Kidney (tissue), 14 donors: ENCODE data around the gene CTSC. TPM values are rescaled to one million over a fixed set of nuclear protein-coding genes. Genes with fewer than 3 reads are reported as not detected.

Experiments
- DNase-seq, 5 donors: peaks; one replicate each; pipeline ENCODE4 v3.0.0-alpha.2; 2013 to 2020
- FAIRE-seq: peaks from 2 replicates; lab custom pipeline; 2012; peaks lifted over from hg19 to GRCh38; lab: Jason Lieb, UNC
- H3K27ac ChIP-seq, 2 donors: one replicate each; pipeline ENCODE4 v1.7.0; 2013; ENCODE audit warnings: low read depth in 2 of 2, low read length in 2 of 2, inconsistent platforms in 1 of 2
- H3K27me3 ChIP-seq: one replicate; pipeline ENCODE4 v1.7.1; 2013; ENCODE audit warnings: low read length, inconsistent platforms; ENCODE audit not compliant: control insufficient read depth, insufficient read depth
- H3K36me3 ChIP-seq, 3 donors: one replicate each; pipeline versions ENCODE4 v1.7.0 to v1.7.1; 2013; ENCODE audit warnings: low read length in 3 of 3, control low read depth in 1 of 3, inconsistent platforms in 1 of 3; ENCODE audit not compliant: insufficient read depth in 3 of 3, control insufficient read depth in 2 of 3
- H3K4me1 ChIP-seq, 3 donors: one replicate each; pipeline versions ENCODE4 v1.7.0 to v1.7.1; 2013; ENCODE audit warnings: low read length in 3 of 3, inconsistent platforms in 1 of 3, low read depth in 1 of 3; ENCODE audit not compliant: control insufficient read depth in 2 of 3, insufficient read depth in 2 of 3
- H3K4me3 ChIP-seq, 3 donors: one replicate each; pipeline versions ENCODE4 v1.7.0 to v1.8.1; 2013; ENCODE audit warnings: low read length in 3 of 3, control low read depth in 1 of 3, inconsistent platforms in 1 of 3
- H3K9ac ChIP-seq, 3 donors: one replicate each; pipeline versions ENCODE4 v1.7.0 to v1.7.1; 2013; ENCODE audit warnings: low read length in 3 of 3, control low read depth in 1 of 3, inconsistent platforms in 1 of 3
- H3K9me3 ChIP-seq, 3 donors: one replicate each; pipeline versions ENCODE4 v1.7.0 to v1.7.1; 2013; ENCODE audit warnings: low read length in 3 of 3, control low read depth in 1 of 3, inconsistent platforms in 1 of 3; ENCODE audit not compliant: control insufficient read depth in 2 of 3, insufficient read depth in 1 of 3
- CTCF ChIP-seq: IDR thresholded peaks from 3 replicates; pipeline ENCODE4 v1.5.1; 2012; ENCODE audit warnings: mild to moderate bottlenecking, moderate library complexity, borderline replicate concordance; ENCODE audit not compliant: insufficient read depth; ENCODE audit errors: extremely low read depth
- intact Hi-C: fragments of 100-400 bp; cut with DNase I; formaldehyde crosslinking; loops from one replicate; pipeline ENCODE4 v1.11.1; 2022
- polyA plus RNA-seq: library from polyadenylated mRNA; stranded (reverse); fragments of 350-450 nt; fragmentation: Illumina TruSeq; extraction: RNeasy Lipid Tissue Mini Kit (QIAGEN cat#74804); gene quantifications from one replicate; pipeline ENCODE4 v1.2.3, GENCODE V29; 2014; ENCODE audit warnings: low read depth, low replicate concordance; ENCODE audit not compliant: insufficient read depth
- total RNA-seq: library from RNA; stranded (reverse); fragmentation: NEBNext Ultra II Directional; extraction: Animal tissue kit (Norgen Biotek cat#: 25700); gene quantifications from one replicate; pipeline ENCODE4 v1.2.1, GENCODE V29; 2021
- donor health status: control.
- donor health status: control.
- donor health status: control.
- donor health status: control.
- donor health status: control.
- donor health status: DM: yes; HTN: yes; CAD: no.
- donor health status: Normal renal cell carcinoma (clear cell type).

CTSC gene
- total and polyA plus RNA-seq, 2 donors from 2014 or later = 187 to 191 TPM

GRCh38 chr11:88305430-88305829 lies 32.1 kb downstream of the CTSC start:
- H3K4me1 ChIP-seq = no peaks in the 10 kb centered on the region
- intact Hi-C loops = no loop called here
- no peak for TF ChIP-seq CTCF
- DNase-seq (no peak), FAIRE-seq (no peak)
- peaks cover 2 to 14% (median 9%) of the 10 kb centered on the region in 3 donors for H3K36me3 ChIP-seq
- no peaks in the 10 kb centered on the region for H3K27me3 ChIP-seq
- no peak overlapping the region for H3K4me3 ChIP-seq
- H3K9me3 ChIP-seq = peaks cover 0 to 4% (median 0%) of the 10 kb centered on the region in 3 donors
- no peak overlapping the region for H3K9ac ChIP-seq
- no peak overlapping the region for H3K27ac ChIP-seq

- Histone ChIP-seq H3K9ac (no peak overlapping the region), H3K27me3 (no peaks in the 10 kb centered on the region), H3K9me3 (peaks cover 0 to 4% (median 0%) of the 10 kb centered on the region in 3 donors), H3K27ac (no peak overlapping the region), H3K4me3 (no peak overlapping the region), H3K36me3 (peaks cover 2 to 14% (median 9%) of the 10 kb centered on the region in 3 donors), H3K4me1 (no peaks in the 10 kb centered on the region)
- no peak for TF ChIP-seq CTCF
- FAIRE-seq (no peak), DNase-seq (no peak)
- intact Hi-C loops = no loop called here
Measured at GRCh38 chr11:88304352-88304751, 33.2 kb downstream of the CTSC start.

GRCh38 chr11:88303037-88303436 lies 34.5 kb downstream of the CTSC start:
- DNase-seq (no peak), FAIRE-seq (no peak)
- H3K4me1 ChIP-seq = peaks cover 0 to 3% (median 0%) of the 10 kb centered on the region in 3 donors
- no peak for TF ChIP-seq CTCF
- no peak overlapping the region for H3K27ac ChIP-seq
- H3K27me3 ChIP-seq = no peaks in the 10 kb centered on the region
- no peak overlapping the region for H3K4me3 ChIP-seq
- no peak overlapping the region for H3K9ac ChIP-seq
- peaks cover 0 to 4% (median 0%) of the 10 kb centered on the region in 3 donors for H3K9me3 ChIP-seq
- intact Hi-C loops = no loop called here
- H3K36me3 ChIP-seq = peaks cover 2 to 14% (median 7%) of the 10 kb centered on the region in 3 donors
